HG03442 (cell line): ENCODE measurements around the gene ZNF516.

Experiments used
- ATAC-seq: cut with Tn5 transposase; IDR thresholded peaks from one replicate; pipeline ENCODE4 v1.9.1; 2021; ENCODE audit warnings: mild to moderate bottlenecking, moderate library complexity; ENCODE audit not compliant: unreplicated experiment

The ZNF516 gene

GRCh38 chr18:76456018-76456750 is 38.9 kb downstream of the ZNF516 start:
- ATAC-seq = no peak

- no peak for ATAC-seq
These were observed 39.9 kb downstream of the ZNF516 start for GRCh38 chr18:76455003-76455676.

GRCh38 chr18:76454418-76454817 is 40.6 kb downstream of the ZNF516 start:
- ATAC-seq = no peak

- ATAC-seq = no peak
These were observed 41.1 kb downstream of the ZNF516 start for GRCh38 chr18:76453932-76454331.

- ATAC-seq = no peak
These were observed 41.9 kb downstream of the ZNF516 start for GRCh38 chr18:76453057-76453561.

GRCh38 chr18:76452357-76452756 is 42.7 kb downstream of the ZNF516 start:
- no peak for ATAC-seq

GRCh38 chr18:76451396-76452331 is 43.4 kb downstream of the ZNF516 start:
- ATAC-seq = no peak

GRCh38 chr18:76450452-76451395 is 44.3 kb downstream of the ZNF516 start:
- ATAC-seq = no peak

GRCh38 chr18:76449111-76449453 is 46.0 kb downstream of the ZNF516 start:
- no peak for ATAC-seq

GRCh38 chr18:76448256-76449110 is 46.6 kb downstream of the ZNF516 start:
- ATAC-seq = no peak

GRCh38 chr18:76447258-76447890 is 47.7 kb downstream of the ZNF516 start:
- no peak for ATAC-seq

- no peak for ATAC-seq
These were observed 48.5 kb downstream of the ZNF516 start for GRCh38 chr18:76446321-76447257.

- ATAC-seq = no peak
These were observed 49.3 kb downstream of the ZNF516 start for GRCh38 chr18:76445741-76446232.

GRCh38 chr18:76445275-76445674 is 49.8 kb downstream of the ZNF516 start:
- ATAC-seq = no peak

- no peak for ATAC-seq
These were observed 50.5 kb downstream of the ZNF516 start for GRCh38 chr18:76444446-76445105.

- ATAC-seq = no peak
These were observed 51.3 kb downstream of the ZNF516 start for GRCh38 chr18:76443519-76444445.
